HG03039 (cell line): ENCODE data around the gene ATP5PB.
A peak's percentile ranks its signal among the peaks of the same experiment; 100 is the strongest.

Experiments used
- ATAC-seq: cut with Tn5 transposase; IDR thresholded peaks from one replicate; pipeline ENCODE4 v1.9.1; 2021; ENCODE audit warnings: mild to moderate bottlenecking, moderate library complexity; ENCODE audit not compliant: unreplicated experiment

The ATP5PB gene

DNA sequence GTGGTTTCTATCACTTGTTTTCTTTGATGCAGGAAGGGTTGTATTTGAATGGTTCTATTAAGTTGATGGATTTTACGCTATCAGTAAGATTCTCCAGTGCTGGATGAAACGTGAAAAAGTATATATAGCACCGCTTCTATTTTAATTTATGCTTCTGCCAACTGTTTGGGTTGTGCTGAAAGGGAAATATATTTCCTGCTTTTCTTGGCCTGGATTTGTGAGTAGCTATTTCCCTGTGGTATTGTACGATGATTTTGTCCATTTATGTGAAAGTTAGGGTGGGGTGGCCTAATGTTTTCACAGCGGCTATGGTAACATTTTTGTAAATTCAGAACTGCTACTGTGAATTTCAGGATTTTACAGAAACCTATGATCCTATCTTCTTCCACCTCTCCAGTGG, 24.8 kb downstream of the ATP5PB start:
- no peak for ATAC-seq

DNA sequence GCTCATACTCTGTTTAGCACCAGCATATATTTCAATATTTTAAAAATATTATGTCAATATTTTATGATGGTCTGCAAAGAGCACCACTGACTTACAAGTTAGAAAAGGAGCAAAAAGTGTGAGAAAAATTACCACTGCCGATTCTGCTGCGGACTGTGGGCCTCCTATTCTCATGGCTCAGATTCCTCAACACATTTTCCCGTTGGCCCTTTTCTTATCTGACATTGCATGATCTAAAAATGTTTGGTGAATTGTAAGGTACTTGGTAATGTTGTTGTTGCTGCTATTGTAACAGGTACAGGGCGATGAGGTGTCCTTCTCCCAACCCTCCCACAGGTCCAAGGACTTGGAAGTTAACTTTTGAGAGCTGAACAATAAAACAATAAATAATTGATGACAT, 25.3 kb downstream of the ATP5PB start:
- ATAC-seq, result no peak

DNA sequence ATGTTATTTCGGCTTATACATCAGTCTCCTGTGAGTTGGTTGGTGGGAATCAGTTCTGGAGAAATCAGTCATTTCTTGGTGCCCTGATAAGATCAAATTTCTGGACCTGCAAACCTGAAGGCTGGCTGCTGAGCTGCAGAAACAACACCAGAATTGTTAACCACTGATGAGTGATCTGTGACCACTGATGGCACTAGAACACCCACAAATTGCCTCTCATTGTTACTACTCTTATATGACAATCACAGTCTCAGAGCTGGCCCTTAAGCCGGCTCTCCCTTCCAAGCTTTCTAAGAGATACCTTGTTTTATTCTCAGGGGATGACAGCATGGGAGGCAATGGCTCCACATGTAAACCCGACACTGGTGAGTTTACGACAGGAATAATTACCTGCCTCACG, 26.4 kb downstream of the ATP5PB start:
- ATAC-seq, result no peak

DNA sequence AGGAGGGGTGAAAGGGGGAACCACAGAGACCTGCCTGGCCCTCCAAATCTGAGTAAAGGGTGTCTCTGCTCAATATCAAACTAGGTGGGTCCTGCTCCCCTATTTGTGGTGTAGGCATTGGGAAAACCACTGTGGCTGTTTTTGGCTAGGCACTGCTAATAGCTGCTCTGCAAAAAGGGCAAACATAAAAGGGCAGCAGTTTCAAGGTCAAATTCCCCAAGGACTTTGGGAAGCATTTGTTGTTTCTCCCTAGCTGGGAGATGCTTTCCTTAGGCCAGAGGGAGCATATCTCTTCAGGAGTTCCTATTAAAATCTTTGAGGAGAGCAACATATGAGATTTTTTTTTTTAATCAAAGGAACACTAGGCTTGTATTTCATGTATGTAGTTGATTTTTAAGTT, 26.9 kb downstream of the ATP5PB start:
- no peak for ATAC-seq

DNA sequence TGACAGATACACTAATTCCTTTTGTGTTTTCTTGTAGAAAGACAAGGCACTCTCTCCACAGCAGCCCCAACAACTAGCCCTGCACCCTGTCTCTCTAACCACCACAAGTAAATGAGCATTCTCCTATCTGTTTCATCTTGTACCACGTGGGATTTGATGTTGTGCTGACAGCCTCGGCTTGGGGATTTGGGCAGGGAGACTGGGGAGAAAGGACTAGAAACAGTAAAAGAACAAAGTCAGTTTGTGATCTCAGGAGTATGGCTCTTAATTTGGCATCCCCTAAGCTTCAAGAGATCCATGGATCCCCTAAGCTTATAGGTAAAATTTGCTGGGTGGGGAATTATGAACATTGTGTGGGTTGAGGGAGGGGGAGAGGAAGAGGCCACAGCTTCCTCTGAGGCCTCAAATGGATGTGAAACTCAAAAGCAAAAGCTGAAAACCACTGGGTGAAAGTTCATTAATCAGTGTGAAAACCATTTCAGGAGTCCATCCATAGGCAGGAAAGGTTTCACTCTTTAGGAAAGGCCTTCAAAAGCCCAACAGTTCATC, 27.6 kb downstream of the ATP5PB start:
- peak; percentile 50 for ATAC-seq

DNA sequence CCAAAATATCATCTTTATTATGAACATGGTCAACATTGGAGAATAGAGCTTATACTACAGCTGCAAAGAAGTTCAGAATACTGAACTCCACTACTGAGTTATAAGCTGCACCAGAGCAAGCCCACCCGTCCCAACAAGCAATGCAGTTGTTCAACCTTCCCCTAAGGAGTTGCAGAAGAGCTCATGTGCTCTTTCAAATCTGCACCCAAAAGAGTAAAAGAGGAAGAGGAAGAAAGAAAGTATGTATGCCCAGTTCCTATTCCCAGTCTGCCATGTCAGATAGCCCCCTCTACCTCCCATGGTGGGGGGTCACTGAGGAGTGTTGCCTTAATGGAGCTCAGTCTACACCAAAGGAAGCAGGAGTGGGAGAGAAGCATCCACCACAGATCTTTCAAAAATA, 31.4 kb downstream of the ATP5PB start:
- no peak for ATAC-seq

DNA sequence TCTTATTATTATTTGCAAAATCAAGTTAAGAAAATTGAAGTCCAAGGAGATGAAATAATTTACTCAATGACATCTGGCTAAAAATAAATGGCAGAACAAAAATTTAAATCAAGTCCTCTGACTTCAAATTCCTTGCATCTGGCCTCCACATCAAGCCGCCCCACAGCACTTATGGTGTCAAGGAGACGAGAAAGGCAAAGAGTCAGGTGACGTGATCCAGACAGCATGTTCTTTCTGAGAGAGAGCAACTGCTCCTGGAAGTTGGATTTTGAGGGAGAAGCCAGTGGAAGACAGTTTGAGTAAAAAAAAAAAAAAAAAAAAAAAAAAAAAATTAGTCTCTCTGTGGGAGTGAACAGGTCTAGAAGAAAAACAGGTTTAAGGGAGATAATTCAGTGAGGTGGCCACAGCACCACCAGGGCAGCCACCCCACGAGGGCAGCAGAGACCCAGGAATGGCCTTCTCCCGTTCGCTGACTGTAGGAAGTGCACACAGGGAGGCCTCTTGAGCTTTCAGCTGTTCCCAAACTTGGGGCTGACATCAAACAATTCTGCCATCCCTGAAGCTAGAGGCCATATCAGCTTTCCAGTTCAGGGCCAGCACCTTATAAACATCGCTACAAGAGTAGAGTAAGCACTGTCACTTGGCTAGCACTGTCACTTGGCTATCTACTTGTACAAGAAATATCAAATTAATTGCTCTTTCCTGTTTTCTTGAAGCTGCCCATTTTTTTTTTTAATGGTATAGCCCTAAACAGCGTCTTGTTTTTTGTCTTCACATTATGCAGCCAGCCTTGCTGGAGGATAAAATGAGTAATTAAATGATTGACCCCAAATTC, 32.3 kb downstream of the ATP5PB start:
- ATAC-seq, result no peak

DNA sequence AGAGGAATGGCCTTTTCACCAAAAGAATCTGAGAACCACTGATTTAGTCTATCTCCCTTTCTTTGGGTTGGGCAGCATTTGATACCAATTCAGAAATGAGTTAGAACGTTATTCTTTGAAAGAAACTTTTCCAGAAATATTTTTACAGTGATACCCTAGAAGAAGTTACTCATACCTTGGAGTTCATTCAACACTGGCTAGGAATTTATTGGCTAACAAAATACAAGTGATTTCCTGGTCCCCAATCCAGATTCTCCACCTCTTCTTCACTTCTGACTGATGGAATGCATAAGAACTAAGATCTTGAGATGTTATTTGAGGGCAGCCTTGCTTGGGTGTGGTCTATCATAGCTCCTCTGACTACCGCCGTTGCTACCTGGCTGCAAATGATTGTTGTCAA, 33.9 kb downstream of the ATP5PB start:
- ATAC-seq, result no peak

DNA sequence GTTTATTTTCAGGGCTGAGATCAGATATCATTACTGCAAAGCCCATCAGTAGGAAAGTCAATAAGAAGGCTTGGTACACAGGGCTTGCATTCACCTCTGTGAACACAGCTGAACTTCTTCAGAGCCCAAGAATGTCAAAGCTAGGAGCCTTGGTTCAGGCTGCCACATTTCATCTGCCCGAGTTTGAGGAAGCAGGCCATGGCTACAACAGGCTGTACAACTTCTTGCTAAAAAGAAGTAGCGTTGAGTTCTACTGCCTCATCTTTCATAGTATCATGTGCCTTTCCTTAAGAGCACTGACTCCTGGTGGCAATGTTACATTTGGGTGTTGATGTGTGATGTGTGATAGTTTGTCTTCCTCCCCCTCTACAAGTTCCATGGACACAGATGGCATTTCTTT, 34.6 kb downstream of the ATP5PB start:
- no peak for ATAC-seq

DNA sequence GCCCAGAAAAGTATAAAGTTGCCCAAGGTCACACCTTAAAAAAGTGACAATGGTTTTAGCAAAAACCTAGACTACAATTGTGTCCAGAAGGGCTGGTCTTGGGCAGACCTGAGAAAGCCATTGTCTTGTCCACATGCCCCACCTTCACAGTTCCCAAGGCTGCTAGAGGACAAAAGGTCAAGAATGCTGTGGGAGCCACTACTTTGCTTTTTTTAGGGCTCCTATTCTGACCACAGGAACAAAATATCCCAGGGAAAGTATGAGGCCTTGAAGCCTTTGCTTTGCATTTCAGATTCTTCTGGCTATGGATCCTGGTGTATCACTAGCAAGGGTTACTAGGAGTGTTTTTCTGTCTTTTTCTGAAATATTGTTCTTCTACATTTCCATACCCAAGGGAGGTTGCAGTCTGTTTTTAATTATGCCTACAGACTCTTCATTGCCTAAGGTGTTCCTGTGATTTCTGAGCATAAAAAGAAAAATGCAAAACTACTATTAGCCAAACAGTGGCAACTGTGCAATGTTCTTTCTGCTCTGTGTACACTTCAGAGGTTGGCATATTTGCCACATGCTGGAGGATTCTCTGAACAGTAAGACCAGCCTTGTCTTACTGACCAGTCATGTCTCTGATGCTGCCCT, 35.2 kb downstream of the ATP5PB start:
- no peak for ATAC-seq

DNA sequence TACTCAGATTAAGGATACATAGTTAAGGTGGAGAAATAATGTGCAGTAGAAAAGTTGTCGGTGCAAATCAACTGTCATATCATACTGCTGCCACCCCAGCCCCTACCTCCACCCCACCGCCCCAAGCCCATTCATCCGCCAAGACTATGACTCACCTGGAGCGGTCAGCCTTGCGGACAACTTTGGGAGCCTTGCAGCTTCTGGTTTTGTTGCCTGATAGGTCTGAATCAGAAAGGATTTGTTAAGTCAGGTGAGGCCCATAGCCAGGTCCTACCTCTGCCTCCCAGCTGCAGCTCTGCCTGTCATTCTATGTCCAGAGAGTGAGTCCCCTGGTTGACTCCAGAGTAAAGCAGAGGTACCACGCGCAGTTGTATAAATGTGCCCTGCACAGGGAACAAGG, 37.2 kb downstream of the ATP5PB start:
- ATAC-seq, result no peak

DNA sequence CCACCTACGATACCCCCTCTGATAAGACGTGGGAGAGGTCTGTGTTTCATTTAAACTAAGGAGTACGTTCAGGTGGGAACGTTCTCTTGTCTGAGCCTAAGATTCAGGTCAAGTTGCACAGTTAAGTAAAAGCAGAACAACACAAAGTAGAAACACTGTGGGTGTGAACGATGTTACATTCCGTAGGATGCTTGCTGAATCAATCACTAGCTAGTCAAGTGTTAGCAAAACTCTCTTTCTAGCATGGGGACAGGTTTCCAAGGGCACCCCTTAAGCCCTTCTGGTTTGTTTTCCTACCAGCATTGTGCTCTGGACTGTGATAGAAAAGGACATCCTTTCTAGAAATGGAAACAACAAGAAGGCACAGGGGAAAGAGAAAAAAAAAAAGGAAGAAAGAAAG, 37.9 kb downstream of the ATP5PB start:
- ATAC-seq, result no peak

DNA sequence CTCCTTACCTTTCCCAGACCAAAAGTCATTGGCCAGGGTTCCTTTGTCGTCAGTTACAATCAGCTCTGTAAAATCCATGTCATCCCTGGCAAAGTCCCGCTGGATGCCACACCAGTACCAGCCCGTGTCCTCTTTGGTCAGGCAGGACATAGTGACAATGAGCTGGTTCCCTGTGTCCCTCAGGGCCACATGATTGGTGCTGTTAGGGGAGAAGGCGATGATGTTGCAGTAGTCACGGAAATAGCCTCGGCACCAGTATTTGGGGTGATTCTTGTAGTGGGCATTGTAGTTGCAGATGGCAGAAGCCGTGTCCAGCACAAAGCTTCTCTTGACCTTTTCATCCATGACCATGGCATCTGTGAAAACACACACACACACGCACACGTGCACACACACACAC, 39.4 kb downstream of the ATP5PB start:
- ATAC-seq, result no peak

DNA sequence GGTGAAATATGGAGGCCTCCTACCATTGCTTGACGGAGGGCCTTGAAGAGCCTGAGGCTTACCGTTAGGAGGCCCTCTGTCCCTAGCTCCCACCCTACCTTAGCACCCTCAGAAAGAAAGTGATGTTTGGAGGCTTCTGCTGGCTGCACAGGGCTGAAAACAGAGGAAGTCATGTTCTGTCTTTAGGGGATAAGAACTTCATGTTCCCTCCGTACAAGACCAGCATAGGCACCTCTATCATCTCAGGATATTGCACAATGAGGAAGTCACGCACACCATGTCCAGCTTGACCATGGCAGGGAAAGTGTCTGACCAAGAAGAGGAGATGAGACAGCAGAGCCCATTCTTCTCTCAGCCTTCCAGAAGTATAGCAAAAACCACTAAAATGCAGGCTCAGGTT, 40.3 kb downstream of the ATP5PB start:
- ATAC-seq, result no peak

DNA sequence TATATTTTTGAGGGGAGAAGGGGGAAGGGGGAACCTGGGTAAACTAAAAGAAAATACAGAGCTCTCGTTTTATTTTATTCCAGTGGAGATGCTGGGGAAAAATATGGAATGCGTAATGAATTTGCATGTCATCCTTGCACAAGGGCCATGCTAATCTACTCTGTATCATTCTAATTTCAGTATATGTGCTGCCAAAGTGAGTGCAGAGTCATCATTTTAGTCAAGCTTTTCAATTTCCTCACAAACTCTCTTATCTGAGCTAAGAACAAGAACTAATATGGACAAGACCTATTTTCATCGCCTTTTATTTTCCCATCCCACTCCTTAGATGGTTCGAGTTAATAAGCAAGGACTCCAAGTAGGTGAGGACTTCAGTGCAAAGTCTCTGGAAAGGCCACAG, 41.0 kb downstream of the ATP5PB start:
- no peak for ATAC-seq

DNA sequence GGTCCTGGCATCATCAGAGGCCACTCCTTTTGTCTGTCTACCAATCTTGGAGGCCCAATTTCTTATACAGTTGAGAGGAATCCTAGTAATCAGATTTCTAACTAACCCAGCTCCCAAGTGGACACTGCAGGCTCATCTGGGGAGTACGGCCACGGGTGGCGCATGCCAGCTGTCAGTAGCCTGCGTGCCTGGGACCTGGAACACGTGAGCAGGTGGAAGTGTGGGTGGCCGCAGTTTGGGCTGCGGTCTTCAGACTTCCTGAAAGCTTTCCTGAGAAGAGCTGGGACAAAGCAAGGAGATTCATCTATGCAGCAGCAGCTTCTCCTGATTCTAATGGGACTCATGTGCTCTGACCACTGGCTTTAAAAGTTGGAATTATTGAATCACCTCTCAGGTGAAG, 41.8 kb downstream of the ATP5PB start:
- no peak for ATAC-seq

DNA sequence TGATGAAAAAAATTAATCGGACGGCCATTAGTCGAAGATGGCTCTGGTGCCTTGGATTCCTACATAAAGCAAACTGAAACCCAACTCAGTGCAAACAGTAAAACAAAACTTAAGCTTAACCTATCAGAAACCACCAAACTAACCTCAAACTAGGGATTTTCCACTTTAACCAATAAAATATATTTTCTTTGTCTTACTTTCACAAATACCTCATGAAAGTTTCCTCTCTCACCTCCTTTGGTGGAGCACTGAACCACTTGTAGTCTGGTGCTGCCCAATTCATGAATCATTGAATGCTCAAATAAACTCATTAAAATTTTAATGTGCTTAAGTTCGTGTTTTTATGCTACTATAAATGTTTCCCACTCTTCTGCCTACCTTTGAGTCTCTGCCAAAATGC, 47.1 kb downstream of the ATP5PB start:
- ATAC-seq, result no peak

DNA sequence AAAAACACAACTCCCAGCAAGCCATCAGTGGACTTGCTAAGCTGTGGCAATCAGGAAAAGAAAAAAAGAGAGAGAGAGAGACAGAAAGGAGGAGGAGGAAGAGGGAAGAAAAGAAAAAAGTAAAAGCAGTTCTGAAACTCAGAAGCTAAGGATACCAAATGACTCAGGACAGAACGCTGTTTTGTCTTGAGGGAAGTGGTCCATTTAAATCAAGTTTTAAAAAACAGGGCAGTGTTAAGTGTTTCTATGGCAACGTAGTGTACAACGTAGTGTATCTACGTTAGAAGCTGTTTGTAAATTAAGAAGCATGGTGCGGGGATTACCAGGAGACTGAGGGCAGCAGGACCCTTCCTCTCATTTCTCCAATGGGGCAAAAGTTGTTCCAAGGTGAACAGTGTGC, 48.3 kb downstream of the ATP5PB start:
- no peak for ATAC-seq

DNA sequence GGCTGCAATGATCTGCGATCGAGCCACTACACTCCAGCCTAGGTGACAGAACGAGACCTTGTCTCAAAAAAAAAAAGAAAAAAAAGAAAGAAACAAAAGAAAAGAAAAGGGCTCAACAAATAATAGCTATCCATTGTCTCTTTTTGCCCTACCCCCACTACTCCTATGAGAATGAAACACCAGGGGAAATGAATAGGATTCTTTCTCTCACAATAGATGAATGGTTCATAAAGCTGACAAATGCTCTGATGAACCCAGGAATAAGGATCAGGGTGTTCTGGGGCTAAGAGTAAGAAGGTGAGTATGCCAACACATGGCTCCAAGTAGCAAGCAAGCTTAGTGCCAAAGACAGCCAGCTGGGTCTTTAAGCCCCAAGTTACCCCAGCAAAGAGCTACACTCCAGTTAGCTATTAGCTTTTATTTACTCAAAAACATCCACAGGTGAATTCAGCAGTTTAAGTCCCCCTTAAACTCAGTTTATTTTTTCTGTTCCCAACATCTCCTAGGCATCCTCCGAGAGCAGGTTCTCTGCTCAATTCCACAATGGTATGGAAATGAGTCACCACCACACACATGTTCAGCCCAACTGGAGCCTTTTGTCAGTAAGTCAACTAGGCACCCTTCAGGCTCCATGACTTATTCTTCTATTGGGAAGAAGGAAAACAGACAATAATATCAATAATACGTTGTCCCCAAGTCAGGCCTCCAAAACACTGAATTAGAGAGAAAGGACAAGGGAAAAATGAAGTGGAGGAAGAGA, 49.9 kb downstream of the ATP5PB start:
- no peak for ATAC-seq

DNA sequence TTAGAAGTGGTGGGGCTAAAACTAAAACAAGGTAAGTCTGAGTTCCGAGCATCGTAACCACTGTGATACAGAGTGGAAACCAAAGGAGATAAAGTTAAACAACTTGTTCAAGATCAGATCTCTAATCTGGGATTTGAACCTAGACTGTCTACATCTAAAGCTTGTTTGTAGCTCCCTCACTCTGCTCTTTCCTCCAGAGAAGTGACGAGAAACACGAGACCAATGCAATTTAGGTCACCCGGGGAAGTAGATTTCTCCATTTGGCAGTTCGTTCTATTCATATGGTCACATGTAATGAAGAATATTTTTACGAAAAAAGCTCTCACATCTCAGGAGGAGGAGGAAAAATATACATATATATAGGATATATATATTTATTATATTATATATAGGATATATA, 52.4 kb downstream of the ATP5PB start:
- no peak for ATAC-seq

DNA sequence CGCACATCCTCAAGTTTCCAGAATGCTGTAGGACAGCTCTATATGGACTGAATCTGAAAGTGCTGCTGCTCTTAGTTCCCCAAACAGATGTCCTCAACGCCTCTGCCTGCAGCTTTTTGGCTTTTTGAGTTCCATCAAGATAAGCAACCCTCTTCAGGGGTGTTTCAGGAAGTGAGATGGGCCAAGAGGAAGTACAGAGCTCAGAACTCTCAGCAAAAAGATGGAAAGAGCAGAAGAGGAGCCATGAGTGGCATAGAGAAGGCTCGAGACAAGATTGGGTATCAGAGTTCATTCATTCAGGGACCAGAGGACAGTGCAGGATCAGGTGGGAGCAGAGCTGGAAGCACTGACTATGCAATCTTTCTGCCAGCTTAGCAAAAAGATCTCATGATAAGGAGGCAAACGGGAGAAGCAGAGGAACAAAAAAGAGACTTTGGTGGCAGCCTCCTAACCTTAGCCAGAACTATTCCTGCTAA, 54.4 kb downstream of the ATP5PB start, which contains the start of the genes ADORA3 and TMIGD3:
Gene ADORA3, minus strand, starts transcription at position 49 of the 476 bp plus-strand sequence. CDS start 279 bp downstream, outside the sequence.
Gene TMIGD3, minus strand, starts transcription at position 49 of the 476 bp plus-strand sequence. CDS start 279 bp downstream, outside the sequence.
- ATAC-seq, result no peak
